ENCODE measurements around the gene MOCS1.

Gene MOCS1

GRCh38 chr6:39865011-39865888, 69.0 kb downstream of the MOCS1 start:
- DNase-seq, result no peak

GRCh38 chr6:39861663-39862062, 72.6 kb downstream of the MOCS1 start:
- DNase-seq, result no peak

- no peak for DNase-seq
Measured at GRCh38 chr6:39859025-39859424, 75.2 kb downstream of the MOCS1 start.

- DNase-seq, result no peak
Measured at GRCh38 chr6:39855356-39855995, 78.8 kb downstream of the MOCS1 start.
